ENCODE measurements around the gene PKP4.

Gene PKP4

GRCh38 chr2:158651358-158652057 is 194.8 kb downstream of the PKP4 start:
- no peak for DNase-seq (ENCODE audit: low spot score)

GRCh38 chr2:158655628-158656027 is 198.9 kb downstream of the PKP4 start:
- DNase-seq (ENCODE audit: low spot score): no peak

- no peak for DNase-seq (ENCODE audit: low spot score)
Measured at GRCh38 chr2:158656492-158657229, 199.9 kb downstream of the PKP4 start.

- no peak for DNase-seq (ENCODE audit: low spot score)
Measured at GRCh38 chr2:158658396-158658795, 201.6 kb downstream of the PKP4 start.

DNA sequence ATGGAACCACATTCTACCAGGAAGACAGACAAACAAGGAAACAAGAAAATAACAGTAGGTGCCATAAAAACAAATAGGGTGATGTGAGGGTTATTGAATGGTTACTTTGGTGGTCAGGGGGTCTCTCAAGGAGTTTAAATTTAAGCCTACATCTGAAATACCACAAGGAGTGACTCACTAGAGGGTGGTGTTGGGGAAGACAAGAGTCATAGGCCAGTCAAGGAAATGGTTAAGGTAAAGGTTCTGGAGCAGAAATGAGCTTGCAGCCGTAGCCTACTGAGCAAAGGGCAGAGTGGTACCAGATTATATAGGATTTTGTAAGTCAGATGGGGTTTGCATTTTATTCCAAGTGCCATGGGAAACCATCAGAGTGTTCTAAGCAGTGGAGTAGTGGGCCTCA is 202.7 kb downstream of the PKP4 start:
- DNase-seq (ENCODE audit: low spot score): no peak

DNA sequence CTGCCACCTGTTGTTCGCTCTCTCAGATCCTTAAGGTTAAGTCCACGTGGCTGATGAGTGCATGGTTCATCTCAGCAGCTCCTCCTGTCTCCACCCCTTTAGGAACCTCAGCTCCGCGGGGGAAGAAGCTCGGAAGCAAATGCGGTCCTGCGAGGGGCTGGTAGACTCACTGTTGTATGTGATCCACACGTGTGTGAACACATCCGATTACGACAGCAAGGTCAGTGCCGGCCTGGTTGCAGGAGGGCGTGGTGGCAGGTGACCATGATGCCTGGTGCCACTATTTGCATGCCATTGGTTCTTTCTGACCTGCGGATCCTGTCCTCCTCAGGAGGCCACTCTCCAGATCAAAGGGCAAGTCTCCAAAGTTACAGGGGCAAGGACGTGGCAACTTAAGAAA is 204.5 kb downstream of the PKP4 start:
- no peak for DNase-seq (ENCODE audit: low spot score)

DNA sequence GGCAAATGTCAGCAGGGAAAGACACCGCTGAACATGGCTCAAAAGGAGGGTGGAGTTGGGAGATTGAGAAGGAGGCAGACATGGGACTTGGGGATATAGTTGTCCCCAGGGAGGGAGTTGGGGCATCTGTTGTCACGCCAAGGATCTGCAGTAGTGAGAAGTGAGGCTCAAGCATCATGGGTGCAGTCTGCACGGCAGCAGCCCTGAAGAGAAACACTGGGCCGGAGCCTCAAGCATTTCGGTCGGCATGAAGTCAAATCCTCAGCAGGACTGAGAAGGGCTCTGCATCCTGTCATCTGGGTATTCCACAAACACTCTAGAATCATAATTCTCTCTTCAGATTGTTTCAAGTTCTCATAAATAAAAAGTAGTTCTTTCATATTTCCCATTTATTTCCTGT is 205.7 kb downstream of the PKP4 start:
- no peak for DNase-seq (ENCODE audit: low spot score)

DNA sequence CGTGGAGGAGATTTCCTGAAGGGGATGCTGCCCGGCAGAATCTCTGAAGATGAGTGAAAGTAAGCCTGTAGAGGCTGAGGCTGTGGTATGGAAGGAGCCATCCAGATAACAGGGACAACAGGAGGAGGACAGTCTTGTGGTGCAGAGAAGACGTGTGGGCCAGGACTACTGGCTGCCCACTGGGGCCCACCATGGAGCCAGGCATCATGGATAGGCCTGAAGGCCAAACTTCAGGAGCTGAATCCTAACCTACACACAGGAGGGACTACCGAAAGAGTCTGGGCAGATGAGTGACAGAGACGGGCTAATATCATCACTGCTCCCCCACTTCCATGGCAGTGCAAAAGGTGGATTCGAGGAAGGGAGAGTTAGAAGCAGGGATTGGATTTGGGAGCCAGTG is 207.0 kb downstream of the PKP4 start:
- no peak for DNase-seq (ENCODE audit: low spot score)

GRCh38 chr2:158664987-158665386 is 208.2 kb downstream of the PKP4 start:
- no peak for DNase-seq (ENCODE audit: low spot score)

GRCh38 chr2:158665536-158666302 is 209.0 kb downstream of the PKP4 start:
- no peak for DNase-seq (ENCODE audit: low spot score)

DNA sequence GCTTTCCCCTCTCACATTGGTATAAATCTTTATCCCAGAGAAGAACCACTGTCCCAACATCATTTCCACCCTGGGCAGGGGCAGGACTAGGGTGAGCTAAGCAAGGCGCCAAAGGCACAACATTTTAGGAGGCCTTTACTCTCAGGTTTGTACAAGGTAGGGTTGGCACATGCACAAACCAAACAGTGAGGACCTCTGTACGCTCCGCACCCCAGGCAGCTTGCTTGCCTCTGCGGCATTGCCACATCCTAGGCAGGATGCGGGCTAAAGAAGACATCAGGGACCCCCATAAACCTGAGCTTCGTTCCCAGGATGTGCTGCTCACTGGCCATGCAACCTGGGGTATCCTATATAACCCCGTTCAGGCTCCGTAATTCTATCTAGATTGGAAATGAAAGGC is 210.2 kb downstream of the PKP4 start:
- DNase-seq (ENCODE audit: low spot score): no peak

- DNase-seq (ENCODE audit: low spot score): no peak
Measured at GRCh38 chr2:158667586-158667985, 210.8 kb downstream of the PKP4 start.

DNA sequence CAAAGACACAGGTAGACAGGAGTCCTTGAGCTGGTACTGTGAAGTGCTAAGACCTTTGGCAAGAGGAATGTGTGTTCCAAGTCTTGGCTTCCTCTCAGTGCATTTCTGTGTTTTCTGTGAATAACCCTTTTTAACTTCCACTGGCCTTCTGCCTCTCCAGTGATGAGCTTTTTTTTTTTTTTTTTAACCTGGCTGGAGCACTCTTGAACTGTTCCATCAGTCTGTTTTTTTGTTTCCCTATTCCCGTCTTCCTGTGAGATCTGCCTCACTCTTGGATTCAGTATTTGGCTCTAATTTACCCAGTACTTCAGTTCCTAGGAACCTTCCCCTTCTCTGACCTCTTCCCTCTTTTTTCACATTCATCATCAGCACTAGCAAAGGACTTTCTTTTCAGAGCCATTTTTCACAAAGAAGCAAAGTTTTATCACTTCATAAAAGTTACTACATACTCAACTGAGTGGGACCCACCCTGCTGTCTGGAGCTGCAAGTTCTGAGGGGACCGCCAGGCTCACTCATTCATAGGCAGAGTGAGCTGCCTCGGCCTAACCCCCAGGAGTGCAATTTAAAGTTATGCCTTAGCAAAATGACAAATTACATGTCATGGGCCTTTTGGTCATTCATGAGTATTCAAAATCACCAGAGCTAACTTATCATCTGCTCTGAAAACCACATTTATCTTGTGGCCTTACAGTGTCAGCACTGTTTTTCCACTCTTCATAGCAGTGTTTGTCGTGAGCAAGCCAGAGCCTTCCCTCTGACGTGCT is 211.4 kb downstream of the PKP4 start:
- no peak for DNase-seq (ENCODE audit: low spot score)

DNA sequence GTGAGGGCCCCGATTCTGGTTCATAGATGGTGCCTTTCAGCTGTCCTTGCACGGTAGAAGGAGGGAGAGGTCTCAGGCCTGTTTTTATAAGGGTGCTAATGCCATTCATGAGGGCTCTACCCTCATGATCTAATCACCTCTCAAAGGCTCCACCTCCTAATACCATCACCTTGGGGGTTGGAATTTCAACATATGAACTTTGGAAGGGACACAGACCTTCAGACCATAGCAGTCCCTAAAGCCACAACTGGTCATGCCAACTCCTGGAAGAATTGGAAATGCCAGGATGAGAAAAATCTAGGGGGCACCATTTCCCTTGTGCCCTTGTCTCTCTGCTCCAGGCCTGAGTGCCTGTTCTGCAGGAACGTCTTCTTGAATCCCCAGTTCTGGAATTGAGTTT is 213.5 kb downstream of the PKP4 start:
- DNase-seq (ENCODE audit: low spot score): no peak

DNA sequence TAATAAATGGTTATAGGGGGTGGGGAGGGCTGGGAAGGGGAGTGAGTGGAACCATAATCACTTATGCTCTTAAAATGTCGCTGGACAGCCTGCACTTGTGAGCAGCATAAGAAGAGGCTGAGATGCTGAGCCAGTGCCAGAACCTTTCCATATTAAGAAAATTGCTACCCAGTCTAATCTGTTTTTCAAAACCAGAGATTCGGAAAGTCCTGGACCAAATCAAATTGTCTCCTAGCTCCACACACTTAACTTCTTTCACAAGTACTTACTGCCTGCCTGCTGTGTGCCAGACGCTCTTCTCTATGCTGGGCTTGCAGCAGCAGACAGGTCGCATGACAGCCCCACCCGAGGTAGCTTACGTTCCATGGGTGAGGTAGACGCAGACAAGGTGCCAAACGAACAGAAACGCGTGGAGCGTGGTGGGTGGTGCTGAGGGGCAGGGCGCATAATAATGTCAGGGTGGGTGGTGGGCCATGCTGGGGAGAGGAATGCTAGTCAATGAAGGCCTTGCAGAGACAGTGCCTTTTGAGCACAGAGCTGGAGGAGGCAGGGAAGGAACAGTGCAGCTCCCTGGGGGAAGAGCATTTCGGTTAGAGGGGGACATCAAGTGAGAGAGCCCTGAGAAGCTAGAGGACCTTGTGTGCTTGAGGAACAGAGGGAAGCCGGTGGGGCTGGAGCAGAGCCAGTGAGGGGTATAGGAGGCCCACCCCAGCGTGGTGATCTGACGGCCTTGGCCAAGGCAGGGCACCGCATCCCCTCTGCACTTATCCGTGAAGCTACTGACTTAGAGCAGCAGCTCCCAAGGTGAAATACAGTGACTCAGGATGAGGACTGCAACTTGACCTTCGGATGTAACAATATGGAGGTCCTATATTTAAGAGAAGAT is 214.9 kb downstream of the PKP4 start:
- no peak for DNase-seq (ENCODE audit: low spot score)

DNA sequence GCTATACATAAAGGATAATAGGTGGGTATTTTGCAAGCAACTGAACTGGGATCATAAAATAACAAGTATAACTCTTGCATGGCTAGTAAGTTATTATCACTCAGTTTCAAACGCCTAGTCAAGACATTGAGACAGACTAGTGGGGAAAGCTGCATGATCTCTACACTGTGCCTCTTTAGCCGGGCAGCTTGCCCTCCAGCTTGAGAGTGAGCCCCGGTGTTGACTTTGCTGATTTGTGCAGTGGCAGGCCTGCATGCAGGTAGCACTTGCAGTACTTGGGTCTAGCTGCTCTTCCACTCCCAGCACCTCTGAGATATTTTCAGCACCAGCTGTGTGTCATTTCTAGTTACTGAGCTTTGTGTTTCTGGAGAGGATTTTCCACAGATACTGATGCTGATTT is 219.5 kb downstream of the PKP4 start:
- no peak for DNase-seq (ENCODE audit: low spot score)

- DNase-seq (ENCODE audit: low spot score): no peak
Measured at GRCh38 chr2:158676696-158677095, 219.9 kb downstream of the PKP4 start.

DNA sequence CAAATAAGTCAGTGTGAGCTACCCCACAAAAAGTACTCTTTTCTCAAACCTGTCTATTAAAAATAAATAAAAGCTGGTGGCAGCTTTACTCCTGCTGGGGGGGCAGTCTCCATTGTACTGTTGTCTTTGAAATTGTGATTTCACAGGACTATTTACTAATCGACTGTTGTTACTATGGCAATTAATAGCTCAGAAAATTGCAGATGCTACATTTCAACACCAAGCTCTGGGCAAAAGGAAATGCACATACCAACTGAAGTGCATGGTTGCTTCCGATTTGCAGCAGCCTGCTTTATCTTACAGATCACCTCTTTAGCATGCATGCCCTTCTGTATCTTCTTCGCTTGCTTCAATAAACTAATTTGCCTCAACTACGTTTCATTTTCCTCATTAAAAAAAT is 220.8 kb downstream of the PKP4 start:
- DNase-seq (ENCODE audit: low spot score): no peak

DNA sequence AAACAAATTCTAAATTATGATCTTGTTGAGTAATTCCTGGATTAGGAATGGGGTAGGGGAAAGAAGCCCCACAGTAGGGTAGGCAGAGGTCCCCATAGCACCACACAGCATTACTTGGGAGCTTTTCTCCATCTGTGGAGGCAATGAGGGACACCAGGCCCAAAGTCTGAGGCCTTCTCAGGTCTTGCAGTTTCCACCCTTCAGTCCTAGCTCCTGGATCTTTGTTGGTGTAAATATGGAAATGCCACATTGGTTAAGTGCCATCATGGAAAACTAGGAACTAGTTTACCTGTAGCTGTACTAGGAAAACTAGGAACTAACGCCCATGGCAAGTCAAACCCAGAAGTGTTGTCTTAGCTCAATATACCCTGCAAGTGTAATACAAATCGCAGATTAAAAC is 225.1 kb downstream of the PKP4 start:
- DNase-seq (ENCODE audit: low spot score): no peak

- no peak for DNase-seq (ENCODE audit: low spot score)
Measured at GRCh38 chr2:158685646-158686045, 228.9 kb downstream of the PKP4 start.

DNA sequence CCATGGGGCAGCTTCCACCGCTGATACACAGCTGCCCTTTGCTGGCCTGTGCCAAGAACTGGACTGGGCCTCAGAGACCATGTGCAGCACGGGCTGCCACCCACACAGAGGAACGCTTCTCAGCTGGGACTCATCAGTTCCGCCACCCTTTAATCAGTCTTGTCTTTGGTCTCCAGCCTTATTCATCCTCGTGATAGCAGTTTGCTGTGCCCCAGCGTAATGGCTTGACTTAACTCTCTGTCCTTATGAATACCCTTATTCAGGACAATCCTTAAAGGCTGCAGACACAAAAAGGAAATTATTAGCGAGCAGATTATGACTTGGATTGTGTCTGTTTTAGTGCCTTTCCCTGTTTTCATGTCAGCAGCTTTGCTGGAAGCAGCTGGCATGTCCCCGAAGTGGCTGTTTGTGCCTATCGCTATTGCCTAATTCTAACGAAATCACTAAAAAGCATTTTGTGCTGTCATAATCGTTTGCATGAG is 229.5 kb downstream of the PKP4 start:
- no peak for DNase-seq (ENCODE audit: low spot score)

Data from RKO (cell line).